ENCODE results near the gene TMEM54.

GRCh38 chr1:32885676-32886003 lies 15.5 kb downstream of the TMEM54 start:
- TF ChIP-seq ELF4 (IDR thresholded peaks at IDR 0.05) (no peak), ZNF384 (IDR thresholded peaks at IDR 0.05) (no peak), L3MBTL2 (conservative IDR thresholded peaks at IDR 0.05) (no peak), FOXM1 (IDR thresholded peaks at IDR 0.05; ENCODE audit: borderline replicate concordance) (no peak), BHLHE40 (IDR thresholded peaks at IDR 0.05; ENCODE audit: borderline replicate concordance) (no peak), HDGF (IDR thresholded peaks at IDR 0.05; ENCODE audit: borderline replicate concordance) (no peak), SP1 (IDR thresholded peaks at IDR 0.05) (no peak), ARNT (IDR thresholded peaks at IDR 0.05) (no peak), FOXK2 (IDR thresholded peaks at IDR 0.05) (no peak), LEF1 (IDR thresholded peaks at IDR 0.05; ENCODE audit: borderline replicate concordance) (no peak), PKNOX1 (IDR thresholded peaks at IDR 0.05) (no peak), TARDBP (IDR thresholded peaks at IDR 0.05) (no peak), CTBP1 (IDR thresholded peaks at IDR 0.05; ENCODE audit: borderline replicate concordance) (no peak), SUZ12 (IDR thresholded peaks at IDR 0.05) (no peak)
